Stimulated activated CD8-positive, alpha-beta memory T cell treated with anti-CD3 and anti-CD28 coated beads, Interleukin-4, amount 100 ng/mL, for 24 hours (primary cell): ENCODE data around the gene PAX6.

Source experiments
- DNase-seq: peaks from one replicate; pipeline ENCODE4 v3.0.0-alpha.2; 2020; ENCODE audit warnings: low read depth

The PAX6 gene

DNA sequence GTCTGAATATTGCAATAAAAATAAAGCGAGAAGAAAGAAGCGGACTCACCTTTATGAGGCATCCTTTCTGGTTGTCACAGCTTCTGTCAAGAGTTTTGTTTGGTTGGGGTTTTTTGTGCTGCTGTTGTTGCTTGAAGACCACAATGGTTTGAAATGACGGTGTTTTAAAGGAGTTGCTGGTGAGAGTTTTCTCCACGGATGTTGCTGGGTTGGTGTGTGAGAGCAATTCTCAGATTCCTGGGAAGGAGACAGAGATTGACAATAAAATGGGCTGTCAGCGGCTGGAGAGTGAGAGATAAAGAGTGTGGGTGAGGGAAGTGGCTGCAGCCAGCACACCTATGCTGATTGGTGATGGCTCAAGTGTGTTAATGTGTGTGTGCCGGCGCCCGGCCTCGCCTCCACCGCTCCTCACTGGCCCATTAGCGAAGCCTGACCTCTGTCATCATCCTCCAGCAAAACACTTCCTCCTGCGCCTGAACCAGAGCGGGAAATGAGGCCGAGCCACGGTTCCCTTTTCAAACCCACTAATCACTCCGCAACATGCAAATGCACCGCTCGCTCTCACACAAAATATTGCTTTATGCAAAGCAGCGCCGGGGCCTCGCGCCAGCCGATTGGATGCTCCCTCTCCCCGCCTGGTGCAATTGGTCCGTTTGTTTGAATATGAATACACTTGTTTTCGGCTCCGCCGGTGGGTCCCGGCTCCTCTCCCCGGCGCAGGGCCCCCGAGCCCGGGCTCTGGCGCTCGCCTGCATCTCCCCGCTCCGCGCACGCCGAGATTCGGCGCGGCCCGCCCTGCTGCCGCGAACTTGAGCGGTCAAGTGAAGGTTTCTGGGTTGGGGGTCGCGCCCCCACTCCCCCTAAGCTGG lies at the start of gene PAX6:
Gene PAX6 (minus strand): TSS at position 544 of the 869 bp plus-strand sequence. CDS start 4,911 bp downstream, outside the sequence.
- no peak for DNase-seq

DNA sequence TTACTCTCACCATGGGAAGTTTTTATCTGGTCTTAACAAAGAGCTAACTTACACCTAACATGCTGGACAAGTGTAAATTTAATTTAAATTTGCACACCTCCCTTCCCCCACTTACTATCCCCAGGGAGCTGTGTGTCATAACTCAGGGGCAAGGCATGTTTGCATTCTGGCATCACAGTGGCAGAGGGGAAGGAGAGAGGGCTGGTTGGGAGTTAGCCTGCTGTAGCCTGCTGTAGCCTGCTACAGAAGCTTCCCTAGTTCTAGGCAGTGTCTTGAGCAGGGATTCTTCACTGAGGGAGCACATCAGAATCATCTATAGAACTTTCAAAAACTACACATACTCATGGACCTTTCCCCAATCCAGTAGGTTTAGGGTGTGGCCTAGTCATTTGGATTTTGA lies 49.3 kb upstream of the PAX6 start:
- DNase-seq = no peak

- DNase-seq = no peak
Measured at GRCh38 chr11:31856248-31856647, 45.1 kb upstream of the PAX6 start.

GRCh38 chr11:31855466-31855865 lies 44.3 kb upstream of the PAX6 start:
- no peak for DNase-seq

- DNase-seq = no peak
Measured at GRCh38 chr11:31850365-31850764, 39.2 kb upstream of the PAX6 start.

DNA sequence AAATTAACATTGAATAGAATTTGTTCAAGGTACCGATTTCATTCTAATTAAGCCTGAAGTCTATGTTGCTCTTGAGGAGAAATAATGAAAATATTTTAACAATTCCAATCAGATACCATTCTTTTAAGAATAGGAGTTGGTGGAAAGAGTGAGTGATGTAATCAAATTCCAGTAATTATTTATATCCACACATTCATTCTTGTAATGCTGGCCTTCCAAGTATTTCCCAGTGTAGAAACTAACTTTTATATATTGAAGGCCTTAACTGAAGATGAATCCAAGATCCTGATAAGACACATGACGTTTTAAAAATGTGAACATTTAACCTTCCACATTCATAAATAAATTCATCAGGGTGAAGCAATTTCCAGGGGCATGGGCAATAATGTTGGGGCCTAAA lies 36.6 kb upstream of the PAX6 start:
- no peak for DNase-seq

- no peak for DNase-seq
Measured at GRCh38 chr11:31845331-31845730, 34.2 kb upstream of the PAX6 start.

GRCh38 chr11:31844351-31844750 lies 33.2 kb upstream of the PAX6 start:
- no peak for DNase-seq

DNA sequence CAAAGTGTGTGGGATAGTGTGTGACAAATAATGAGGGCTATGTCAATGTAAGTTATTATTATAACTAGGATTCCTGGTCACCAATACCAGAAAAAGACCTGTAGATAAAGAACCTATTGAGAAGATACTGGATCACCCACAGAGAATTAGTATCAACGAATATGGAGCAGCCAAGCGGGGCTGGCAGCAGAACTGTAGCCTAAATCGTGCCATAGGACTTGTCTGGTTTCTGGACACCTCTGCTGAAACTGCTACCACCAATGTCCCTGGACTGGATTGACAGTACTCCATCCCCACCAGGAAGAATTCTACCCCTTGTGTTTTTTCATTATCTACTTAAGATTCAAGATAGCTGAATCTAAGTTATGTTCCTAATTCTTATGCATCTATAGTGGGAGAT lies 30.3 kb upstream of the PAX6 start:
- no peak for DNase-seq

DNA sequence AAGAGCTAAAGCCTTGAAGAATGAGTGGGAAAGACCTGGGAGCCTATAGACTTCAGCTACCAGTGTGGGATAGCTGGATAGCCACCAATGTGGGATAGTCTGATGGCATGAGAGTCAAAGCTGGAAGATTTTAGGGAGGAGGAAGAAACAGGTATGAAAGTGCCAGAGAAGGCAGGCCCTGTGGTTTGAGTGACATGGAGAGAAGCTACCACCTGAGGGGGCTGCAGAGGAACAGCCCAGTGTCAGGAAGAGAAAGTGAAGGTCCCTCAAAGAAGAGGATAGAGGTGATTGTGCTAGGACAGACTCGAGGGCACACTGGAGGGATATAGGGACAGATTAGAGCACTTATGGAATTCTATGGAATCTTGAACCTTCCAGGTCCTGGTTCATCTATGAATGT lies 23.1 kb upstream of the PAX6 start:
- DNase-seq = no peak

DNA sequence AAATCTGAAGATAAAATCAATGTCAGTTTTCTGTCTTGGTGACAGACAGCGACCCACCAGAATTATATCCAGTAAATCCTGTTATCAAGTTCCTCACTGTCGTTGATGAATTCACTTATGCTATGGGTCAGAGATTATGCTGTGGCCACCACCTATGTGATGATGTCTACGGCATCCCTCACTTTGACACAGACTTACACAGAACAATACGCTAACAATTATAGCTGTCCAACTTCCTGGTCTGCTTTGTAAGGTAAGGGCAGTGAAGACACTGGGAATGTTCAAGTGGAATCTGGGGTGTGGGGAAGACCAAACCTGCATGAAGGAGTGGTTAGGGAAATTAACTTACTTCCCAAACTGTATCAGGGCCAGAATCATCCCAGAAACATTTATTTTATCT lies 19.3 kb upstream of the PAX6 start:
- no peak for DNase-seq

DNA sequence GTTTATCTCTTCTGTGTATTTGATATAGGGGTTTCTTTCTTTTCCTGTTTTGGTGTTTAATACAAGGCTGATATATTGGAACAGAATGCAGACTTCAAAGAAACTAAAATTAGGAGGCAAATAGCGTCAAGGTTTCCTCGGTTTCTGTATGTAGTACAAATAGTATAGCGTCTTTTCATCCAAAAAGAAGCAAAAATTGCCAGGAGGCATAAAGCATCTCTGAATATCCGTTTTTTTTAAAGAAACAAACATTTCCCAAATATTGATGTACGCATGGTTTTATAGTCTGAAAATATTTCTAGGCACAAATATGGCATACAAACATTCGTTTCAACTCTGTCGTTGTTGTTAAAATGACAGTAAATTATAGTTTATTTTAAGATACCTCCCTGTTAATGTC lies 17.1 kb upstream of the PAX6 start:
- no peak for DNase-seq

GRCh38 chr11:31827455-31828206 lies 16.5 kb upstream of the PAX6 start:
- no peak for DNase-seq

DNA sequence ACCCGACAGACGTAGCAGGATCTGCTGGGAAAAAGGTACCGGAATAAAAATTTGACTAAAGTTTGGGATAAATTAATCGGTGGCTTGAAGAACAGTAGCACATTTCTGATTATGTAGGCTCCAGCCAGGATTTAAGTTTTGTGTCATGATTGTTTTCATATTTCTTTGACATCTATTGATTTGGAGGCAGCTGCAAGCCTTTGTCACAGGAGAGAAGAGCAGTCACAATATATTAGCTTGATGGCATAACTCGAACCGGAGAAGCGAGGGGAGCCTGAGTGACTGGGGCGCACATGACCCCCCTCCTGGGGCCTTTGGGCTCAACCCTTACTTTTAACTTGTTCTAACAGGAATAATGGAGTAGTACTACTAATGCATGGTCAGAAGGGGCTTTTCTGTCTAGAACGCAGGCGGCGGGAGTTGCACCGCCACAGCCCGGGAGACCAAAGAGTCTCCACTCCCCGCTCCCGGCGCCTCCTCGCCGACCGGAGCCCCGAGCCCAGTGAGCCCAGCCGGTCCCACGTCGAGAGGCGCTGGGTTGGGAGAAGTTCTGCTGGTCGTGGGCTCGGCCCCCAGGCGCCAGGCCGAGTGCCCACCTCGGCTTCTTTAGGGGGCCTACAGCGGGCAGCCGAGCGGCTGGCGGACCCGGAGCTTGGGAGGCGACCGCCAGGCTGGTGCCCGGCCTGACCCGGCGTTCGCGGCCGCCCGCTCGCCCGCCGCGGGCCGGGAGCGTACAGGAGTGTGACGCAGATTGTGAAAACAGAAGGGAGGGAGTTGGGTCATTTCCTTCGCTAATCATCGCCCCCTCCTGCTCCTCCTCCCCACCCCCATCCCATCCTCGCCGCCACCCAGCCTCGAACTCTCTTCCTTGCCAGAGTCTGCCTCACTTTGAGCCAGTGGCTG lies 15.7 kb upstream of the PAX6 start:
- DNase-seq = no peak

DNA sequence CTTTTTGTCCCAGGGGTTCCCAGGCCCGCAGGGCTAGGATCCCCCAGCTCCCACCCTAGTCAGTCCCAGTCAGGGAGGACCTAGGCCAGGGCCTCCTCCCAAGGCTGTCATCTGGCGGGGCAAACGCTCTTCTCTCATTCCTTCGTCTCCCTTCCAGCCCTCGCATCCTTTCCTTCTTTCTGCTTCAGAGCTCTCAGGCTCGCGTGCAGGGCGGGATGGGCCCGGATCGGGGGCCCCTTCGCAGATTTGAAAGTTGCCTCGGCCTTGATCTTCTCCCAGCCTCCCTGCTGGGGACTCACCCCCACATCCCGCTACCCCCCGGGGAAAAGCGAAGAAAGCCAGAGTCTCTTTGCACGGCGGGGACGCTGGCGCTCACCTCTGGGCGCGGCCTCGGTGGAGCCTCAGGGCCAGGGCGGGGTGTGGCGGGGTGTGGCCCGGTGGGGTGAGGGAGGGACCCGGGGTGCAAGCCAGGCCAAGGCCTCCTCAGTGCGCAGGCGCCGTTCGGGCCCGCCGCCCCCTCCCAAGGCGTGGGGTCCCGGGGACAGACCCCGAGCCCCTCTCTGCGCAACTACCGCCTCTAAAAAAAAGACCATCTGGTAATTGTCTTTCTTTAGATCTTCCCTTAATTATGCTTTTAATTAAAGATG lies 14.8 kb upstream of the PAX6 start:
- DNase-seq = no peak

- no peak for DNase-seq
Measured at GRCh38 chr11:31824879-31825837, 14.0 kb upstream of the PAX6 start.

DNA sequence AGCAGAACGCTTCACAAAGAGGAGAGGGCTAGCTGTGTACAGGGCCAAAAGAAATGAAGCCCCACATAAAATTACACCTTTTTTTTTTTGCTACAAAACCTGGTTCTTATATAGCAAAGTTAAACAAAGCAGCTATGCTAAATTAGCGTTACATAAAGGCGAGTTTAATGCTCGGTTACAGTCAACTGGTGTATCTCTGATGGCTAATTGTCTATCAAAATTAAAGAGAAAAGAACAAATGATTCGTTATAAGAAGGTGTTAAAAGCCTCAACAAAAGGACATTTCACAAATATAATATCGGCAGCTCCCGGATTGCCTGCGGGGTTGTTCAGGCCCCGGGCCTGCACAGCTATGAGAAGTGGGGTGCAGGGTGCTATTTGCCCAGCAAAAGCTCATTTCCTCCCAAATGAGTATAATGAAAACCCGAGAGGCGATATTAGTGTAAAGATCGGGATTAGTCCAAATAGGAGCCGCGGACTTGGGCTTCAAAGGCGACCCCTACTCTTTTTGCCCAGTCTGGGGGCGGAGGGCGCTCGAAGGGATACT lies 13.3 kb upstream of the PAX6 start:
- no peak for DNase-seq

DNA sequence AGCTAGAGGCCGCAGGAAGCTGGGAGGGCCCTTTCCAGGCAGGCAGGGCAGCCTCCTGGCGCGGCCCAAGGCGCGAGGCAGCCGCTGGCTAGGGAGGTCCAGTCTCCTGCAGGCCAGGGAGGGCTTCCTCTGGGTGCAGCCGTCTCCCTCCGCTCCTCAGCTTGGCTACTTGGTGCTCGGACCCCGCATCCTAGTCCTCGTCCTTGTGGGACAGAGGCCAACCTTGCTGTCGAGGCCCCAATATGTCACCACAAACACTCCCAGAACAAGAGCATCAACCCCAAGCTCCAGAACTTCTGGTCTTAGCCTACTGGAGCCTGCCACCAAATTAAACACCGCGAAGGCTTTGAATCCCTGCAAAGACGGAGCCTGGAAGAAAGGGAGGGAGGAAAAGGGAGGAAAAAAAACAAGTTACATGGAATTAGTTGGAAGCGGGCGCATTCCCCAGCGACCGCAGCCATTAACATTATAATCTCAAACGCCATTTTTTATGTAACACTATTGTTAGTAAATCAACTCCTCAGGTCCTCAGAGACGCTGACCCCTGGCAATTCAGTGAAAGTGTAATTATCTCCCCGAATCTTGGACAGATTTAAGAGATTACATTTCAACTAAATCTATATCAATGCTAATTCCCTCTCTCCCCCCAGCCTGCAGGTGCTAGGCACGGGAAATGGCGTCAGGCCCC lies 12.7 kb upstream of the PAX6 start:
- DNase-seq = no peak

GRCh38 chr11:31822927-31823643 lies 12.0 kb upstream of the PAX6 start:
- DNase-seq = no peak
